ENCODE results near the gene CCDC18.
"Not testable (repeated sequence)": the region's sequence is repeated elsewhere in the genome, so short reads cannot be mapped to it uniquely, and the experiment has no call there.

CCDC18 gene

DNA sequence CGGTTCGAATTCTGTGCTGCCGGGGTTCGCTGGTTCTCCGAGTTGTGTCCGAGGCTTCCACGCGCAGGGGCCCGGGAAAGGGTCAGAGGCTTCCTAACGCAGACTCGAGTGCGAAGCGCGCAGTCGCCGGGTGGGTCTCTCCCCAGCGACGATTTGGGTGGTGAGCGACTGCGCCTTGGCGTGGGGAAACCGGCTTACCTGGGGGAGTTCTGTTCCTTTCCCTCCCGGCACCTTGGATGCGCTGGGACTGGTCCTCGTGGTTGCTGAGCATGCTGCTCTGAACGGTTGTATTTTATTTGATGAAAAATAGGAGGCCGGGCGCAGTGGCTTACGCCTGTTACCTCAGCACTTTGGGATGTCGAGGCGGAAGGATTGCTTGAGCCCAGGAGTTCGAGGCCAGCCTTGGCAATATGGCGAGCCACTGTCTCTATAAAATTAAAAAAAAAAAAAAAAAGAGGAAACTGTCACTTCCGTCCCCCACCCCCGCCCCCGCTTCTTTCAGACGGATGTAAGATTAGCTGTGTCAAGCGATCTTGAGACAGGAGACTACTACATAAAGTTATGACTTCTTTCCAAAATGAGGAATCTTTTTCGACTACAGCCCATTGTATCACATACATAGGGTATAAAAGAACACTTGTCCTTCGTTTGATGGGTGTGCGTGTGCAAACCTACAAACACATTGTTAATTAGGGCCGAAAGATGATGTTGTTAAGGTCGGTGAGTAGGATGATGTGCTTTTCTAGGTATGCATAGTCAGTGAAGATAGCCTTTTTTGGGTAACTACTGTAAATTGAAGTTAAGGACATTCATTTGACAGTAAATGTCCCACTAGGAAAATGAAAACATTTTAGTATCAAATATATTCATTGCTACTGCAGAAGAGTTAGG, at the start of gene CCDC18:
TSS of gene CCDC18 (plus strand) at position 2 of the 891 bp plus-strand sequence. CDS start 2,638 bp downstream, outside the sequence.
- peak; percentile 46 for DNase-seq (ENCODE audit: low spot score)

GRCh38 chr1:93132638-93133037, 47.9 kb upstream of the CCDC18 start:
- DNase-seq (ENCODE audit: low spot score), result no peak

- DNase-seq (ENCODE audit: low spot score), result no peak
Measured at GRCh38 chr1:93136445-93136844, 44.1 kb upstream of the CCDC18 start.

DNA sequence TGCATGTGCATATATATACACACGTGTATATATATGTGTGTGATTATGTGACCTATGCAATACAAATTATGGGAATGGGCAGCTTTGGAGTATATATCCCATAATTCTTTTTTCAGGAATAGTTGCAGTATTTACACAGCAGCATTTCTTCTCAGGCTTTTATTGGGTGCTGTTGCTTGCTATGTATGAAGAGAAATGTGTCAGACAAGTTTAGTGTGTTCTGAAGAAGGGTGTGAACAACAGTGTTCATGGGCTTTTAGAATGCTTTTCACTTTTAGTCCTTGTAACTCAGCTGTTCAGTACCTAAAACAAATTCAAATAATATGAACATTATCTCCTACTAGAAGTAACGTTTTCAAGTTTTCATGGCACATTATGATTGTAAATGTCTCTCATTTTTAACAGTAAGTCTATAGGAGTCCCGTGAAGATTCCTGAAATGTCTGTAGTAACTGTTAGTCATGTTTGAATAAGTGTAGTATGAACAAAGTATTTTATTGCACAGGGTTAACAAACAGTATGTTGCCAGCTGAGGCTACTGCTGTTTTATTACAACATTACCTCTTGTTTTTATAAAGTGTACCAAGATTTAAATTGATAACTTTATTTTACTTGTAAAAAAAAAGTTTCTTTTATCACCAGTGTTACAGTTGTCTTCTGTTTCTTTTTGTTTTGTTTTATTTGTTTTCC, 42.8 kb upstream of the CCDC18 start:
- DNase-seq (ENCODE audit: low spot score), result no peak

- DNase-seq (ENCODE audit: low spot score), result no peak
Measured at GRCh38 chr1:93140106-93140505, 40.4 kb upstream of the CCDC18 start.

- DNase-seq (ENCODE audit: low spot score), result no peak
Measured at GRCh38 chr1:93142161-93142560, 38.4 kb upstream of the CCDC18 start.

DNA sequence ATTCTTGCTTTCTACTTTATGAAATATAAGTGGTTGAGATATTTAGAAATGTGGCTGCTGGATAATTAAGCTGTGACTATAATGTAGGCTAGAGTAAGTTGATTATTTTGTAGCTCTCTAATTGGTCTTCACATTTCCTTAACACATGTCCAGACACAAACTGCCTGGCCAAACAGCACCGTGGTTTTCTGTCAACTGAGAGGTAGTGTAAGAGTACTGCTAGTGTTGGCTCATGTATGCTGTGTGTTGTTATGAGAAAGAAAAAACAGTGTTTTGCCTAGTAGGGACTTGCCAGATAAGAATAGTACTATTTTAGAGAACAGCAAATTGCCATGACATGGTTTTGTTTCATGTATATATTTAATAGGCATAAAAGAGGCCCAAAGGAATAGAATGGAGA, 37.4 kb upstream of the CCDC18 start:
- DNase-seq (ENCODE audit: low spot score), result no peak

GRCh38 chr1:93143769-93144168, 36.8 kb upstream of the CCDC18 start:
- DNase-seq (ENCODE audit: low spot score), result no peak

GRCh38 chr1:93148001-93148400, 32.5 kb upstream of the CCDC18 start:
- DNase-seq (ENCODE audit: low spot score), result no peak

GRCh38 chr1:93150729-93151128, 29.8 kb upstream of the CCDC18 start:
- no peak for DNase-seq (ENCODE audit: low spot score)

- DNase-seq (ENCODE audit: low spot score), result no peak
Measured at GRCh38 chr1:93151474-93151873, 29.1 kb upstream of the CCDC18 start.

- no peak for DNase-seq (ENCODE audit: low spot score)
Measured at GRCh38 chr1:93152835-93153234, 27.7 kb upstream of the CCDC18 start.

DNA sequence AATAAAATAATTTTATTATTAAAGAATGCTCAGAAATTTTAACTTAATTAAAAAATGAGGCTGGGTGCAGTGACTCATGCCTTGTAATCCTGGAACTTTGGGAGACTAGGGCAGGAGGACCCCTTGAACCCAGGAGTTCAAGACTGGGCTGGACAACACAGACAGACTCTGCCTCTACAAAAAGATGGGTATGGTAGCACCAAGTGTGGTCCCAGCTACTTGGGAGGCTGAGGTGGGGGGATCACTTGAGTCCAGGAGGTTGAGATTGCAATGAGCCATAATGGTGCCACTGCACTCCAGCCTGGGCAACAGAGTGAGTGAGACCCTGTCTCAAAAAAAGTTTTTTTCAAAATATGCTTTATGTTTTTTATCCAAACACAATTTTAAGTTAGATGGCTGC, 25.6 kb upstream of the CCDC18 start:
- DNase-seq (ENCODE audit: low spot score), result no peak

DNA sequence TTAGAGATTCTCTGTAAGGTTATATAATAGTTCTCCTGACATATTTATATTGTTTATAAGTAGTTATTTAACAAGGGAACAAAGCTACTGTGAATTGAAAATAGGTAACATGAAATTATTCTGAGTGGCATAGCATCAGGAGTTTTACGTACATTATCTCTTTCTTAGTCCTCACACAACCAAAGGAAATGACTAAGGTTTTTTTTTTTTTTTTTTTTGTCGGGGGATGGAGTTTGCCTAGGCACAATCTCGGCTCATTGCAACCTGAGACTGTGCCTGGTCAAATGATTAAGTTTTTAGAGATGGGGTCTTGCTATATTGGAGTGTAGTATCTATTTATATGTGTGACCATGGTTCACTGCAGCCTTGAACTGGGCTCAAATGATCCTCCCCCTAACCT, 25.2 kb upstream of the CCDC18 start:
- no peak for DNase-seq (ENCODE audit: low spot score)

DNA sequence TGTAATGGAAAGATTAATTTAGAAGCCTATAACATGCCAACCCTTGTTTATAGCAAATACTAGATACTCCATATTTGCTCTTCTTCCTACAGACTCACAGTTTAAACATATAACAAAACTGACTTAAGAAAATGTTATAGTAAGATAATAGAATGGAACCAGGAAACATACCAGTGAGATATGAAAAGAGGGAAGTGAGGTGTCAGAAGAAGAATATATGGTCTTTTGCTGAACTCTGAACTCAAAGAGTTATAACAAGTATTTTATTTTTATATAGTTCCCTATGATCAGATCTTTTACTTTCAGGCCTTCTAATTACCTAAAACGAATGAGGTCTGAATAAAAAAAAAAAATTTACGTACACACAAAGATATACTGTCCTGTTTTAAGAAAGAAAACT, 21.2 kb upstream of the CCDC18 start:
- no peak for DNase-seq (ENCODE audit: low spot score)

GRCh38 chr1:93163314-93163713, 17.2 kb upstream of the CCDC18 start:
- DNase-seq (ENCODE audit: low spot score), result not testable (repeated sequence)

DNA sequence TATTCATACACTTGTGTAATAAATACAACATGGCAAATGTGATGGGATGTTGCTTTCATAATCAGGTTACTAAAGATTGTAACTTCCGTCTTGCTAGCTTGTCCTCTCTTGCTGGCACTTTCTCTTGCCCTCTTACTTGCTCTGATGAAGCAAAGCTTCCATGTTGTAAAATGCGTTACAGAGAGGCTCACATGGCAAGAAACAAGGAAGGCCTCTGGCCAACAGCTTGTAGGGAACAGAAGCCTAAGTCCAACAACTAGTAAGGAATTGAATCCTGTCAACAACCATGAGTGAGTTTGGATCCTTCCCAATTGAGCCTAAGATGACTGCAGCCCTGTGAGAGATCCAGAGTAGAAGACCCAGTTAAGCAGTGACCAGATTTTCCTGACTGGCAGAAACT, 15.7 kb upstream of the CCDC18 start:
- DNase-seq (ENCODE audit: low spot score), result no peak

DNA sequence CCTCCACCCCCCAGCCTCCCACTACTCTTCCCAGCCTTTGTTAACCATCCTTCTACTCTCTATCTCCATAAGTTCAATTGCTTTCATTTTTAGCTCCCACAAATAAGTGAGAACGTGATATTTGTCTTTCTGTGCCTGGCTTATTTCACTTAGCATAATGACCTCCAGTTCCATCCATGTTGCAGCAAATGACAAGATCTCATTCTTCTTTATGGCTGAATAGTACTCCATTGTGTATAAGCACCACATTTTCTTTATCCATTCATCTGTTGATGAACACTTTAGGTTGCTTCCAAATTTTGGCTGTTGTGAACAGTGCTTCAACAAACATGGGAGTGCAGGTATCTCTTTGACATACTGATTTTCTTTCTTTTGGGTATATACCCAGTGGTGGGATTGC, 14.6 kb upstream of the CCDC18 start:
- not testable (repeated sequence) for DNase-seq (ENCODE audit: low spot score)

GRCh38 chr1:93167006-93167405, 13.5 kb upstream of the CCDC18 start:
- no peak for DNase-seq (ENCODE audit: low spot score)

GRCh38 chr1:93170141-93170678, 10.3 kb upstream of the CCDC18 start:
- not testable (repeated sequence) for DNase-seq (ENCODE audit: low spot score)

- no peak for DNase-seq (ENCODE audit: low spot score)
Measured at GRCh38 chr1:93171549-93172034, 8.9 kb upstream of the CCDC18 start.

DNA sequence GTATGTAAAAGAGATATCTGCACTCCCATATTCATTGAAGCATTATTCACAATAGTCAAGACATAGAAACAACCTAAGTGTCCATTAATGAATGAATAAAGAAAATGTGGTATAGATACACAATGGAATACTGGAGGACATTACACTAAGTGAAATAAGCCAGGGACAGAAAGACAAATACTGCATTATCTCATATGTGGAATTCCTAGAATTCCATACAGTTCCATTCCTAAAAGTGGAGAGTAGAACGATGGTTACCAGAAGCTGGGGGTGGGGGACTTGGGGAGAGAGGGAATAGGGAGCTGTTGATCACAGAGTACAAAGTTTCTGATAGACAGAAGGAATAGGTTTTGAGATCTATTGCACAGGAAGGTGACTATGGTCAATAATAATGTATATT, 7.7 kb upstream of the CCDC18 start:
- no peak for DNase-seq (ENCODE audit: low spot score)

- not testable (repeated sequence) for DNase-seq (ENCODE audit: low spot score)
Measured at GRCh38 chr1:93174638-93175037, 5.9 kb upstream of the CCDC18 start.

Measured in hematopoietic multipotent progenitor cell treated with erythropoietin and hydrocortisone succinate and interleukin-3 and kit ligand, for 15 days (in vitro differentiated cells).